ENCODE data around the gene ACOXL.

The ACOXL gene

DNA sequence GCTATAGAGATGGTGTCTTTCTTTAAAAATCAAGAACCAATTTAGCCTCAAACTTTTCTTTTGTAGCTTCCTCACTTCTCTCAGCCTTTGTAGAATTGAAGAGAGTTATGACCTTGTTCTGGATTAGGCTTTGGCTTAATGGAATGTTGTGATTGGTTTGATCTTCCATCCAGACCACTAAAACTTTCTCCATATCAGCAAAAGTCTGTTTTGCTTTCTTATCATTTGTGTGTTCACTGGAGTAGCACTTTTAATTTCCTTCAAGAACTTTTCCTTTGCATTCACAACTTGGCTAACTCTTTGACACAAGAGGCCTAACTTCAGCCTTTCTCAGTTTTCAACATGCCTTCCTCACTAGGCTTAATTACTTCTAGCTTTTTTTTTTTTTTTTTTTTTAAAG lies 193.1 kb downstream of the ACOXL start:
- Histone ChIP-seq H2BK12ac (ENCODE audit: low read length in 2 of 2) (no peak overlapping the region), H3K4me1 (ENCODE audit: control insufficient read depth, insufficient read depth, low read depth, low read length) (no peaks in the 10 kb centered on the region), H3K4me2 (ENCODE audit: low read length, poor library complexity, severe bottlenecking) (no peak overlapping the region), H3K14ac (ENCODE audit: low read length in 2 of 2) (no peak overlapping the region), H2AK5ac (ENCODE audit: low read length, severe bottlenecking) (no peak overlapping the region), H3K36me3 (ENCODE audit: control insufficient read depth in 1 of 2, insufficient read depth in 2 of 2, low read depth in 1 of 2, low read length in 2 of 2) (no peaks in the 10 kb centered on the region), H3K9me3 (ENCODE audit: control insufficient read depth, low read length) (peaks cover 13% of the 10 kb centered on the region), H3K23ac (ENCODE audit: low read length in 2 of 2) (no peak overlapping the region), H2BK5ac (ENCODE audit: low read depth, low read length, poor library complexity, severe bottlenecking) (no peak overlapping the region), H2AFZ (ENCODE audit: low read depth, low read length) (no peak overlapping the region), H3K4me3 (ENCODE audit: insufficient read depth in 1 of 2, low read depth in 1 of 2, low read length in 2 of 2) (no peak overlapping the region), H3K79me1 (replicated peaks; ENCODE audit: low read length, poor library complexity, severe bottlenecking) (no peaks in the 10 kb centered on the region), H3K4ac (ENCODE audit: low read depth in 1 of 2, low read length in 2 of 2) (no peak overlapping the region), H2BK15ac (ENCODE audit: low read depth, poor library complexity, severe bottlenecking) (no peak overlapping the region), H3K18ac (ENCODE audit: low read depth in 1 of 2, low read length in 2 of 2) (no peak overlapping the region), H3K9ac (ENCODE audit: low read length) (no peak overlapping the region), H4K91ac (ENCODE audit: low read length) (no peak overlapping the region), H4K8ac (ENCODE audit: low read length) (no peak overlapping the region), H2BK120ac (ENCODE audit: low read depth, low read length) (no peak overlapping the region), H3K27me3 (ENCODE audit: control insufficient read depth in 1 of 2, insufficient read depth in 1 of 2, low read length in 2 of 2) (peaks cover 4 to 10% of the 10 kb centered on the region in 2 experiments), H3K27ac (ENCODE audit: low read length, poor library complexity, severe bottlenecking) (no peak overlapping the region)
- DNase-seq, result no peak

- no peak overlapping the region for H4K91ac ChIP-seq (ENCODE audit: low read length)
- H3K27me3 ChIP-seq (ENCODE audit: control insufficient read depth in 1 of 2, insufficient read depth in 1 of 2, low read length in 2 of 2), result peaks cover 4 to 10% of the 10 kb centered on the region in 2 experiments
- H2AFZ ChIP-seq (ENCODE audit: low read depth, low read length), result no peak overlapping the region
- DNase-seq, result no peak
- no peak overlapping the region for H3K9ac ChIP-seq (ENCODE audit: low read length)
- no peak overlapping the region for H3K4ac ChIP-seq (ENCODE audit: low read depth in 1 of 2, low read length in 2 of 2)
- H2BK120ac ChIP-seq (ENCODE audit: low read depth, low read length), result no peak overlapping the region
- H3K4me1 ChIP-seq (ENCODE audit: control insufficient read depth, insufficient read depth, low read depth, low read length), result no peaks in the 10 kb centered on the region
- H3K79me1 ChIP-seq (replicated peaks; ENCODE audit: low read length, poor library complexity, severe bottlenecking), result no peaks in the 10 kb centered on the region
- no peak overlapping the region for H3K23ac ChIP-seq (ENCODE audit: low read length in 2 of 2)
- H3K36me3 ChIP-seq (ENCODE audit: control insufficient read depth in 1 of 2, insufficient read depth in 2 of 2, low read depth in 1 of 2, low read length in 2 of 2), result no peaks in the 10 kb centered on the region
- no peak overlapping the region for H2BK12ac ChIP-seq (ENCODE audit: low read length in 2 of 2)
- H2BK5ac ChIP-seq (ENCODE audit: low read depth, low read length, poor library complexity, severe bottlenecking), result no peak overlapping the region
- H2AK5ac ChIP-seq (ENCODE audit: low read length, severe bottlenecking), result no peak overlapping the region
- H3K4me3 ChIP-seq (ENCODE audit: insufficient read depth in 1 of 2, low read depth in 1 of 2, low read length in 2 of 2), result no peak overlapping the region
- WGBS, result 92% methylated on average over 2 of the region's 3 CpGs
- H3K14ac ChIP-seq (ENCODE audit: low read length in 2 of 2), result no peak overlapping the region
- no peak overlapping the region for H3K18ac ChIP-seq (ENCODE audit: low read depth in 1 of 2, low read length in 2 of 2)
- no peak overlapping the region for H3K4me2 ChIP-seq (ENCODE audit: low read length, poor library complexity, severe bottlenecking)
- no peak overlapping the region for H3K27ac ChIP-seq (ENCODE audit: low read length, poor library complexity, severe bottlenecking)
- no peak overlapping the region for H2BK15ac ChIP-seq (ENCODE audit: low read depth, poor library complexity, severe bottlenecking)
- peaks cover 13% of the 10 kb centered on the region for H3K9me3 ChIP-seq (ENCODE audit: control insufficient read depth, low read length)
- H4K8ac ChIP-seq (ENCODE audit: low read length), result no peak overlapping the region
These were observed 195.2 kb downstream of the ACOXL start for GRCh38 chr2:110927526-110927925.

DNA sequence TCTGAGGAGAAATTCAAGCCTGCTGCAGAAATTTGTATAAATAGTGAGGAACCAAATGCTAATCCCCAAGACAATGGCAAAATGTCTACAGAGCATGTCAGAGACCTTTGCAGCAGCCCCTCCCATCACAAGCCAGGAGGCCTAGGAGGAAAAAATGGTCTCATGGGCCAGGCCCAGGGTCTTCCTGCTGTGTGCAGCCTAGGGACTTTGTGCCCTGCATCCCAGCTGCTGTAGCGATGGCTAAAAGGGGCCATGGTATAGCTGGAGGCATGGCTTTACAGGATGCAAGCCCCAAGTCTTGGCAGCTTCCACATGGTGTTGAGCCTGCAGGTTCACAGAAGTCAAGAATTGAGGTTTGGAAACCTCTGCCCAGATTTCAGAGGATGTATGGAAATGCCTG lies 197.2 kb downstream of the ACOXL start:
- H4K8ac ChIP-seq (ENCODE audit: low read length), result no peak overlapping the region

GRCh38 chr2:110931648-110932047 lies 199.3 kb downstream of the ACOXL start:
- H2BK5ac ChIP-seq (ENCODE audit: low read depth, low read length, poor library complexity, severe bottlenecking), result no peak overlapping the region
- no peak overlapping the region for H4K91ac ChIP-seq (ENCODE audit: low read length)
- 100% methylated on average over 1 of the region's 2 CpGs for WGBS
- H3K14ac ChIP-seq (ENCODE audit: low read length in 2 of 2), result no peak overlapping the region
- H2BK120ac ChIP-seq (ENCODE audit: low read depth, low read length), result no peak overlapping the region
- no peak overlapping the region for H4K8ac ChIP-seq (ENCODE audit: low read length)
- no peak overlapping the region for H2BK15ac ChIP-seq (ENCODE audit: low read depth, poor library complexity, severe bottlenecking)
- H3K4ac ChIP-seq (ENCODE audit: low read depth in 1 of 2, low read length in 2 of 2), result no peak overlapping the region
- H3K9ac ChIP-seq (ENCODE audit: low read length), result no peak overlapping the region
- H3K4me2 ChIP-seq (ENCODE audit: low read length, poor library complexity, severe bottlenecking), result no peak overlapping the region
- no peak overlapping the region for H3K4me3 ChIP-seq (ENCODE audit: insufficient read depth in 1 of 2, low read depth in 1 of 2, low read length in 2 of 2)
- peaks cover 2% of the 10 kb centered on the region for H3K4me1 ChIP-seq (ENCODE audit: control insufficient read depth, insufficient read depth, low read depth, low read length)
- DNase-seq, result no peak
- no peaks in the 10 kb centered on the region for H3K36me3 ChIP-seq (ENCODE audit: control insufficient read depth in 1 of 2, insufficient read depth in 2 of 2, low read depth in 1 of 2, low read length in 2 of 2)
- no peak overlapping the region for H3K18ac ChIP-seq (ENCODE audit: low read depth in 1 of 2, low read length in 2 of 2)
- peaks cover 13% of the 10 kb centered on the region for H3K9me3 ChIP-seq (ENCODE audit: control insufficient read depth, low read length)
- no peaks in the 10 kb centered on the region for H3K79me1 ChIP-seq (replicated peaks; ENCODE audit: low read length, poor library complexity, severe bottlenecking)
- H3K27ac ChIP-seq (ENCODE audit: low read length, poor library complexity, severe bottlenecking), result no peak overlapping the region
- H2AFZ ChIP-seq (ENCODE audit: low read depth, low read length), result no peak overlapping the region
- H3K23ac ChIP-seq (ENCODE audit: low read length in 2 of 2), result no peak overlapping the region
- H2AK5ac ChIP-seq (ENCODE audit: low read length, severe bottlenecking), result no peak overlapping the region
- no peak overlapping the region for H2BK12ac ChIP-seq (ENCODE audit: low read length in 2 of 2)
- H3K27me3 ChIP-seq (ENCODE audit: control insufficient read depth in 1 of 2, insufficient read depth in 1 of 2, low read length in 2 of 2), result peaks cover 6 to 12% of the 10 kb centered on the region in 2 experiments

More for the DNA sequence above, 197.2 kb downstream of the ACOXL start:
- H3K23ac ChIP-seq (ENCODE audit: low read length in 2 of 2), result no peak overlapping the region
- H3K27me3 ChIP-seq (ENCODE audit: control insufficient read depth in 1 of 2, insufficient read depth in 1 of 2, low read length in 2 of 2), result peaks cover under 1 to 9% of the 10 kb centered on the region in 2 experiments
- H2BK12ac ChIP-seq (ENCODE audit: low read length in 2 of 2), result no peak overlapping the region
- H3K79me1 ChIP-seq (replicated peaks; ENCODE audit: low read length, poor library complexity, severe bottlenecking), result no peaks in the 10 kb centered on the region
- no peak overlapping the region for H4K91ac ChIP-seq (ENCODE audit: low read length)
- H3K9ac ChIP-seq (ENCODE audit: low read length), result no peak overlapping the region
- H3K4me1 ChIP-seq (ENCODE audit: control insufficient read depth, insufficient read depth, low read depth, low read length), result no peaks in the 10 kb centered on the region
- no peak overlapping the region for H3K4me3 ChIP-seq (ENCODE audit: insufficient read depth in 1 of 2, low read depth in 1 of 2, low read length in 2 of 2)
- no peak overlapping the region for H2BK120ac ChIP-seq (ENCODE audit: low read depth, low read length)
- no peak overlapping the region for H3K14ac ChIP-seq (ENCODE audit: low read length in 2 of 2)
- no peaks in the 10 kb centered on the region for H3K36me3 ChIP-seq (ENCODE audit: control insufficient read depth in 1 of 2, insufficient read depth in 2 of 2, low read depth in 1 of 2, low read length in 2 of 2)
- no peak overlapping the region for H3K18ac ChIP-seq (ENCODE audit: low read depth in 1 of 2, low read length in 2 of 2)
- DNase-seq, result no peak
- no peak overlapping the region for H3K4ac ChIP-seq (ENCODE audit: low read depth in 1 of 2, low read length in 2 of 2)
- no peak overlapping the region for H3K4me2 ChIP-seq (ENCODE audit: low read length, poor library complexity, severe bottlenecking)
- no peak overlapping the region for H2BK5ac ChIP-seq (ENCODE audit: low read depth, low read length, poor library complexity, severe bottlenecking)
- H2AK5ac ChIP-seq (ENCODE audit: low read length, severe bottlenecking), result no peak overlapping the region
- H2AFZ ChIP-seq (ENCODE audit: low read depth, low read length), result no peak overlapping the region
- H3K27ac ChIP-seq (ENCODE audit: low read length, poor library complexity, severe bottlenecking), result no peak overlapping the region
- 88% methylated on average over 1 of the region's 1 CpG for WGBS
- no peak overlapping the region for H2BK15ac ChIP-seq (ENCODE audit: low read depth, poor library complexity, severe bottlenecking)
- H3K9me3 ChIP-seq (ENCODE audit: control insufficient read depth, low read length), result peaks cover 13% of the 10 kb centered on the region

All from mesenchymal stem cell (in vitro differentiated cells and primary cell).